ENCODE measurements around the gene FER. TPM values are rescaled to one million over a fixed set of nuclear protein-coding genes. Genes with fewer than 3 reads are reported as not detected.

Gene FER
- total RNA-seq, 1 experiment from 2014 or later, result 16.4 TPM

- intact Hi-C loops (cut with micrococcal nuclease; ENCODE audit: unreplicated experiment), result loop anchor here (2.0 kb wide), 1 partner anchor 20 kb away; no protein-coding TSS in a partner anchor
- peaks cover 18% of the 10 kb centered on the region for H3K4me1 ChIP-seq (ENCODE audit: insufficient read depth, low read length, poor library complexity, severe bottlenecking)
- DNase-seq (ENCODE audit: low spot score), result no peak
- TSS peak; percentile 92 for BruUV-seq (replicated peaks)
- ChIA-PET POLR2A (ENCODE audit: low non-redundant PET) (no interaction called here), CTCF (no interaction called here)
- TF ChIP-seq CTCF (conservative IDR thresholded peaks at IDR 0.05; ENCODE audit: low read depth, low read length) (no peak), EZH2 (IDR thresholded peaks at IDR 0.05; ENCODE audit: borderline replicate concordance, low read depth, low read length, poor library complexity, severe bottlenecking) (no peak)
- H3K36me3 ChIP-seq (ENCODE audit: insufficient read depth, low read length, poor library complexity, severe bottlenecking), result no peaks in the 10 kb centered on the region
- no peaks in the 10 kb centered on the region for H3K9me3 ChIP-seq (ENCODE audit: low read depth, low read length, poor library complexity, severe bottlenecking)
- no peaks in the 10 kb centered on the region for H3K27me3 ChIP-seq (replicated peaks; ENCODE audit: insufficient read depth, low read depth, low read length, poor library complexity)
- peak overlapping the region; percentile 88 for H3K27ac ChIP-seq (ENCODE audit: low read depth, low read length, poor library complexity, severe bottlenecking)
- peak overlapping the region; percentile 70 for H3K4me3 ChIP-seq (ENCODE audit: low read depth, low read length, poor library complexity, severe bottlenecking)
These were observed 19.0 kb upstream of the FER start for GRCh38 chr5:108728566-108729241.

GRCh38 chr5:108729242-108729615 lies 18.5 kb upstream of the FER start:
- POLR2A ChIA-PET (ENCODE audit: low non-redundant PET), result no interaction called here
- Histone ChIP-seq H3K4me1 (ENCODE audit: insufficient read depth, low read length, poor library complexity, severe bottlenecking) (peaks cover 18% of the 10 kb centered on the region), H3K36me3 (ENCODE audit: insufficient read depth, low read length, poor library complexity, severe bottlenecking) (no peaks in the 10 kb centered on the region), H3K4me3 (ENCODE audit: low read depth, low read length, poor library complexity, severe bottlenecking) (peak overlapping the region; percentile 70), H3K27ac (ENCODE audit: low read depth, low read length, poor library complexity, severe bottlenecking) (no peak overlapping the region), H3K9me3 (ENCODE audit: low read depth, low read length, poor library complexity, severe bottlenecking) (no peaks in the 10 kb centered on the region), H3K27me3 (replicated peaks; ENCODE audit: insufficient read depth, low read depth, low read length, poor library complexity) (no peaks in the 10 kb centered on the region)
- intact Hi-C loops (cut with micrococcal nuclease; ENCODE audit: unreplicated experiment), result loop anchor here (2.0 kb wide), 1 partner anchor 20 kb away; no protein-coding TSS in a partner anchor
- TF ChIP-seq CTCF (conservative IDR thresholded peaks at IDR 0.05; ENCODE audit: low read depth, low read length), result no peak
- TF ChIP-seq EZH2 (IDR thresholded peaks at IDR 0.05; ENCODE audit: borderline replicate concordance, low read depth, low read length, poor library complexity, severe bottlenecking), result no peak
- BruUV-seq (replicated peaks), result no TSS peak
- CTCF ChIA-PET, result no interaction called here
- peak; percentile 15 for DNase-seq (ENCODE audit: low spot score)

GRCh38 chr5:108730617-108731340 lies 16.9 kb upstream of the FER start:
- Histone ChIP-seq H3K36me3 (ENCODE audit: insufficient read depth, low read length, poor library complexity, severe bottlenecking) (no peaks in the 10 kb centered on the region), H3K4me1 (ENCODE audit: insufficient read depth, low read length, poor library complexity, severe bottlenecking) (peaks cover 18% of the 10 kb centered on the region), H3K9me3 (ENCODE audit: low read depth, low read length, poor library complexity, severe bottlenecking) (no peaks in the 10 kb centered on the region), H3K4me3 (ENCODE audit: low read depth, low read length, poor library complexity, severe bottlenecking) (no peak overlapping the region), H3K27ac (ENCODE audit: low read depth, low read length, poor library complexity, severe bottlenecking) (no peak overlapping the region), H3K27me3 (replicated peaks; ENCODE audit: insufficient read depth, low read depth, low read length, poor library complexity) (no peaks in the 10 kb centered on the region)
- no TSS peak for BruUV-seq (replicated peaks)
- no peak for DNase-seq (ENCODE audit: low spot score)
- ChIA-PET CTCF (no interaction called here), POLR2A (ENCODE audit: low non-redundant PET) (interaction anchor here (0.6 kb wide), 1 partner anchor 375 kb away, joined by 3 read pairs; no protein-coding TSS in a partner anchor)
- TF ChIP-seq EZH2 (IDR thresholded peaks at IDR 0.05; ENCODE audit: borderline replicate concordance, low read depth, low read length, poor library complexity, severe bottlenecking), result no peak
- intact Hi-C loops (cut with micrococcal nuclease; ENCODE audit: unreplicated experiment), result no loop called here

Data from A673 (cell line).